Muscle of leg (tissue), 11 donors: ENCODE data around the gene HKDC1. TPM values are rescaled to one million over a fixed set of nuclear protein-coding genes. Genes with fewer than 3 reads are reported as not detected.

ENCODE experiments used
- DNase-seq: peaks from one replicate; pipeline ENCODE4 v3.0.0; 2013
- H3K27ac ChIP-seq: one replicate; pipeline ENCODE4 v1.5.1; 2013; ENCODE audit warnings: mild to moderate bottlenecking, low read length, control low read depth
- H3K27me3 ChIP-seq: one replicate; pipeline ENCODE4 v1.6.1; 2013; ENCODE audit warnings: low read length; ENCODE audit not compliant: control insufficient read depth, insufficient read depth
- H3K36me3 ChIP-seq: one replicate; pipeline ENCODE4 v1.6.1; 2013; ENCODE audit warnings: low read length; ENCODE audit not compliant: control insufficient read depth, insufficient read depth
- H3K4me1 ChIP-seq: one replicate; pipeline ENCODE4 v1.6.1; 2013; ENCODE audit warnings: low read length; ENCODE audit not compliant: control insufficient read depth, insufficient read depth
- H3K4me3 ChIP-seq: one replicate; pipeline ENCODE4 v1.5.1; 2013; ENCODE audit warnings: low read length, control low read depth
- H3K9me3 ChIP-seq: replicated peaks from 2 replicates; pipeline ENCODE4 v1.6.1; 2013; ENCODE audit warnings: low read depth, low read length; ENCODE audit not compliant: control insufficient read depth
- WGBS: methylation state at CpG from one replicate; pipeline ENCODE4 v1.1.5; 2013; ENCODE audit warnings: missing lambda C conversion rate; ENCODE audit not compliant: insufficient coverage; 5-methylcytosine and 5-hydroxymethylcytosine counted together
- polyA plus RNA-seq, 8 donors: library from polyadenylated mRNA; unstranded; fragments of 120-200 nt; gene quantifications; one replicate each; pipeline versions ENCODE4 v1.2.1 to v1.2.3, GENCODE V29; 2013; ENCODE audit warnings: inconsistent platforms in 1 of 8, low replicate concordance in 1 of 8; ENCODE audit not compliant: insufficient read length in 8 of 8, insufficient read depth in 1 of 8
- total RNA-seq: library from RNA; stranded (reverse); fragments of 120-200 nt; gene quantifications from one replicate; pipeline ENCODE4 v1.2.4, GENCODE V29; 2013

HKDC1 gene
- total and polyA plus RNA-seq, 9 donors, result 0.04 to 3.4 (median 0.12) TPM

DNA sequence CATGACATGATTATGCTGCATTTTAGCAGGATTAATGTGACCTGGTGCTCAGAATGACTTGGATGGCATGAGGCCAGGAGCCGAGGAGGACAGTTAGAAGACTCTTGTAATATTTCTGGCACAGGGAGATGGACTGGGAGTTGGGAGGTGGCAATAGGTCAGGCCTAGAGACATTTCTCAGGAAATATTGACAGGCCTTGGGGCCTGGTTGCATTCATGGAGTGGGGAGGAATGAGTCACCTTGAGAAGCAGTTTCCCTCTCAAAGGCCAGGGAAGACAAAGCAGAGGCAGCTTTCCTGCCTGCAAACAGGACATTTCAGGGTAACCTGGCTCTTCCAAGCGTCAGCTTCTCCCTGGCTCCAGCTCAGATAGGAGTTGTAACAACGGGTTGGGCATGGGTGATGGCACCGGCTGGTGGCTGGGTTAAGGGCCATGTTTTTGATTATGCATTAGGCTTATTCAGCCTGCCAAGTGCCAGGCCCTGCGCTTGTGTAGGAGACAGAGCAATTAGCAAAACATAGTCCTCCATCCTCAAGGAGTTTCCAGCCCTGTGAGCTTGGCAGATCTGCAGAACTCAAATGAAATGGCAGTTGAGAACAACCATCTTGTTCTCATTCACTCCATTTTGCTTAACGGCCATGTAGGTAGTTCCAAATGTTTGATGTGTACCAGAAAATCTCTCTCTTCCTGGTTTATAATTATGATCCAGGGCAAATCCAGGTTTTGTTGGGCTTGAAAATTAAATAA is 96.4 kb downstream of the HKDC1 start:
- Histone ChIP-seq H3K9me3 (no peaks in the 10 kb centered on the region), H3K36me3 (no peaks in the 10 kb centered on the region), H3K27me3 (no peaks in the 10 kb centered on the region), H3K4me3 (no peak overlapping the region), H3K4me1 (peaks cover 18% of the 10 kb centered on the region), H3K27ac (no peak overlapping the region)
- WGBS, result 58% methylated on average over 2 of the region's 6 CpGs
- no peak for DNase-seq

Other genes with a start within 250 kb of the HKDC1 start
- 20.1 TPM for gene KIFBP, start 231.5 kb upstream of the HKDC1 start, total RNA-seq
- 10 to 100 TPM; 17.9 to 25.7 (median 21.9) TPM for gene KIFBP, start 231.5 kb upstream of the HKDC1 start, polyA plus RNA-seq
- gene SRGN, start 132.2 kb upstream of the HKDC1 start, total RNA-seq, result 22.1 TPM
- gene SRGN, start 132.2 kb upstream of the HKDC1 start, polyA plus RNA-seq, result 10 to 100 TPM; 20.3 to 38.1 (median 24.3) TPM
- 20.3 TPM for gene VPS26A, start 96.2 kb upstream of the HKDC1 start, total RNA-seq
- gene VPS26A, start 96.2 kb upstream of the HKDC1 start, polyA plus RNA-seq, result 10 to 100 TPM; 34.4 to 51.2 (median 41.1) TPM
- gene SUPV3L1, start 40.1 kb upstream of the HKDC1 start, total RNA-seq, result 25.0 TPM
- 10 to 100 TPM; 22.3 to 30.2 (median 25.1) TPM for gene SUPV3L1, start 40.1 kb upstream of the HKDC1 start, polyA plus RNA-seq
- gene HK1, start 58.2 kb downstream of the HKDC1 start, total RNA-seq, result 19.7 TPM
- gene HK1, start 58.2 kb downstream of the HKDC1 start, polyA plus RNA-seq, result 10 to 100 TPM; 25.7 to 40.8 (median 31.1) TPM
- gene TACR2, start 196.6 kb downstream of the HKDC1 start, total RNA-seq, result 0.13 TPM
- gene TACR2, start 196.6 kb downstream of the HKDC1 start, polyA plus RNA-seq, result under 1 TPM; 0.16 to 0.54 (median 0.39) TPM
- 54.0 TPM for gene TSPAN15, start 231.1 kb downstream of the HKDC1 start, total RNA-seq
- gene TSPAN15, start 231.1 kb downstream of the HKDC1 start, polyA plus RNA-seq, result 100 to 1,000 TPM in 1 of 8 donors, 10 to 100 TPM in 7; 52.1 to 103 (median 79.0) TPM